ENCODE measurements around the gene LDB3. TPM values are rescaled to one million over a fixed set of nuclear protein-coding genes. Genes with fewer than 3 reads are reported as not detected.
A peak's percentile ranks its signal among the peaks of the same experiment; 100 is the strongest.

LDB3 gene
- total and polyA plus RNA-seq, 2 of the 4 experiments (the other 2 are of a cell fraction): 0.36 to 2.6 TPM

- H4K5ac ChIP-seq (ENCODE audit: low read depth, low read length): no peak overlapping the region
- H3K27me3 ChIP-seq (ENCODE audit: control insufficient read depth, insufficient read depth, low read length): no peaks in the 10 kb centered on the region; the same call in 1 of the 2 replicates
- ChIA-PET POLR2A (ENCODE audit: unreplicated experiment) (no interaction called here), CTCF (no interaction called here)
- H4K8ac ChIP-seq (ENCODE audit: low read depth in 2 of 2, low read length in 2 of 2): no peak overlapping the region
- dilution Hi-C loops (cut with HindIII; ENCODE audit: low sequenced_read_pairs, unreplicated experiment): no loop called here
- H3K79me1 ChIP-seq (ENCODE audit: low read depth in 1 of 2, low read length in 2 of 2): no peaks in the 10 kb centered on the region
- H2AK9ac ChIP-seq (replicated peaks; ENCODE audit: low read depth, low read length, poor library complexity): no peak overlapping the region
- 75% methylated on average over 4 of the region's 13 CpGs; no CpG with 5 or more reads in 1 of the 2 experiments for WGBS, 2 experiments (ENCODE audit: extremely low coverage in 2 of 2, insufficient read length in 1 of 2)
- H2AK5ac ChIP-seq (ENCODE audit: low read depth, low read length): 0 out of 2 replicates have a peak overlapping the region, but pooled peaks have one; percentile 39
- H3K56ac ChIP-seq (ENCODE audit: extremely low read depth, insufficient read depth, low read length): no peak overlapping the region
- H2BK120ac ChIP-seq (ENCODE audit: low read depth, low read length): no peak overlapping the region
- H3K27ac ChIP-seq (ENCODE audit: insufficient read depth, low read length): no peak overlapping the region
- H4K20me1 ChIP-seq (ENCODE audit: insufficient read depth, low read length): no peaks in the 10 kb centered on the region
- no peak overlapping the region for H2BK5ac ChIP-seq (ENCODE audit: low read depth, low read length, poor library complexity, severe bottlenecking)
- H3K14ac ChIP-seq (replicated peaks; ENCODE audit: low read depth, low read length): no peak overlapping the region
- H2BK20ac ChIP-seq (ENCODE audit: low read depth, low read length): no peak overlapping the region
- ATAC-seq (ENCODE audit: low read depth) (no peak), DNase-seq (no peak)
- no peak overlapping the region for H2BK15ac ChIP-seq (ENCODE audit: low read depth, low read length)
- H4K91ac ChIP-seq (ENCODE audit: insufficient read depth, low read depth, low read length): no peak overlapping the region
- no peaks in the 10 kb centered on the region for H3K36me3 ChIP-seq (ENCODE audit: control insufficient read depth, insufficient read depth, low read length)
- BruUV-seq (replicated peaks): no TSS peak
- H3K4me2 ChIP-seq (ENCODE audit: low read depth, low read length): no peak overlapping the region
- peaks cover 15% of the 10 kb centered on the region for H3K4me1 ChIP-seq (ENCODE audit: control insufficient read depth, insufficient read depth, low read length)
- no peak overlapping the region for H3K4ac ChIP-seq (ENCODE audit: low read depth, low read length)
- H3K18ac ChIP-seq (ENCODE audit: low read depth, low read length): no peak overlapping the region
- H3K9me1 ChIP-seq (ENCODE audit: insufficient read depth, low read length): 0 out of 2 replicates have a peak, but pooled peaks cover 9% of the 10 kb centered on the region
- no peak overlapping the region for H3K23ac ChIP-seq (ENCODE audit: low read depth, low read length)
- H3K9ac ChIP-seq (ENCODE audit: low read depth, low read length): no peak overlapping the region
- no peak overlapping the region for H2AFZ ChIP-seq (replicated peaks; ENCODE audit: low read length, poor library complexity)
- in situ Hi-C loops (cut with MboI; ENCODE audit: low sequenced_read_pairs): no loop called here
- no peak overlapping the region for H3K4me3 ChIP-seq (ENCODE audit: insufficient read depth, low read depth, low read length)
- H3K9me3 ChIP-seq (ENCODE audit: control insufficient read depth, insufficient read depth, low read length): no peaks in the 10 kb centered on the region
- intact Hi-C loops (cut with micrococcal nuclease): no loop called here
- no peak for TF ChIP-seq RFX5 (IDR thresholded peaks at IDR 0.05; ENCODE audit: low read depth, low read length)
- no peak for TF ChIP-seq MAFK (IDR thresholded peaks at IDR 0.05; ENCODE audit: low read depth, low read length)
- TF ChIP-seq MXI1 (IDR thresholded peaks at IDR 0.05; ENCODE audit: borderline replicate concordance, low read depth, low read length): no peak
- no peak for TF ChIP-seq CHD1 (IDR thresholded peaks at IDR 0.05; ENCODE audit: low read depth, low read length)
- TF ChIP-seq FOS (IDR thresholded peaks at IDR 0.05; ENCODE audit: low read depth, low read length): no peak
- no peak for TF ChIP-seq CEBPB (IDR thresholded peaks at IDR 0.05; ENCODE audit: low read depth, low read length)
- TF ChIP-seq SMC3 (IDR thresholded peaks at IDR 0.05; ENCODE audit: low read depth, low read length): no peak
- TF ChIP-seq CTCF (conservative IDR thresholded peaks at IDR 0.05; ENCODE audit: low read depth, low read length): no peak
- TF ChIP-seq RAD21 (IDR thresholded peaks at IDR 0.05; ENCODE audit: low read length): no peak
- TF ChIP-seq USF2 (IDR thresholded peaks at IDR 0.05; ENCODE audit: low read depth, low read length): no peak
- no peak for TF ChIP-seq BHLHE40 (IDR thresholded peaks at IDR 0.05; ENCODE audit: low read depth, low read length)
- no peak for TF ChIP-seq RCOR1 (IDR thresholded peaks at IDR 0.05; ENCODE audit: insufficient replicate concordance, low read length)
- TF ChIP-seq, protein P1, sequence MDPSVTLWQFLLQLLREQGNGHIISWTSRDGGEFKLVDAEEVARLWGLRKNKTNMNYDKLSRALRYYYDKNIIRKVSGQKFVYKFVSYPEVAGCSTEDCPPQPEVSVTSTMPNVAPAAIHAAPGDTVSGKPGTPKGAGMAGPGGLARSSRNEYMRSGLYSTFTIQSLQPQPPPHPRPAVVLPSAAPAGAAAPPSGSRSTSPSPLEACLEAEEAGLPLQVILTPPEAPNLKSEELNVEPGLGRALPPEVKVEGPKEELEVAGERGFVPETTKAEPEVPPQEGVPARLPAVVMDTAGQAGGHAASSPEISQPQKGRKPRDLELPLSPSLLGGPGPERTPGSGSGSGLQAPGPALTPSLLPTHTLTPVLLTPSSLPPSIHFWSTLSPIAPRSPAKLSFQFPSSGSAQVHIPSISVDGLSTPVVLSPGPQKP (IDR thresholded peaks at IDR 0.05; ENCODE audit: borderline replicate concordance, low read depth, low read length): no peak
- TF ChIP-seq POLR2A (IDR thresholded peaks at IDR 0.05; ENCODE audit: low read depth, low read length): no peak
- TF ChIP-seq MAZ (IDR thresholded peaks at IDR 0.05; ENCODE audit: borderline replicate concordance, low read depth, low read length): no peak
Observed at GRCh38 chr10:86647773-86648703, 20.3 kb upstream of the LDB3 start.

Data from IMR-90 (cell line).